SIG-M5 (cell line): Measurements from ENCODE around the gene SPTBN1.

Experiments
- DNase-seq: peaks from one replicate; lab custom pipeline; 2025; lab: John Stamatoyannopoulos, UW

Gene SPTBN1

DNA sequence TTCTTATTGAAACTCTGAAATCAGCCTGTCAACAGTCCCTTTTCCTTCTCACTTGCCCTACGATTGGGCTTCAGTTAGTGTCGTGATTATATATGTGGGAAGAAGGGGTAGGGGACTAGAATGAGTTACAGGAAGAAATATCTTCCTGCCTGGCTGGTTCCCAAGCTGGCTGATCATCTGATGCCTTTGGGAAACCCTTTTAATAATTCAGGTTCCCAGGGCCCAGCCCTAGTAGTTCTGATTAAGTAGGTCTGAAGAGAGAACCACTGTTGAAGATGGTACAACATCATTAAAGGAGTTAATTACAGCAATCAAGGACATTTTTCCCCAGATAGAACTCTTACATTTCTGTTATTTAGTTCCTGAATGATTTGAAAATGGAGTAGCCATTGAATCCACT lies 157.3 kb downstream of the SPTBN1 start:
- no peak for DNase-seq

DNA sequence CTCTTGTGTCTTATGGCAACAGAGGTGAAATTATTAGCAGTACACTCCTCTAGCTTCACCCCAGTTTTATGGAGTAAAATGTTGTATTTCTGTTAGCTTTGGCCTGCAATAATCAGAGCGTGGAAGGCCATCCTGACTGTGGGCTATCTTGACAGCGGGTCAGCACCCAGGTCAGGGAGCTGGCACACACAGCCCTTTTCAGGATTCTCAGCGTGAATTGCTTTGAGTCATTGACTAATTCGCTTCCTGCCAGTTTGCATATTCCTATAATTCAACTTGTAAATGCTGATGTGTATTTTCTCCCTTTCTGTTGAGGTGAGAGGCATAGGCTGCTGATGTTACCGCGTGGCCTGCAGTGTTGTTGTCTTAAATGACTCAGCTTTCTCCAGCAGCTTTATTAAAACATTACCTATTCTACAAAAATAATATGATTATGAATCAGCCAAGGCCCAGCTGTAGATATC lies 157.7 kb downstream of the SPTBN1 start:
- no peak for DNase-seq

DNA sequence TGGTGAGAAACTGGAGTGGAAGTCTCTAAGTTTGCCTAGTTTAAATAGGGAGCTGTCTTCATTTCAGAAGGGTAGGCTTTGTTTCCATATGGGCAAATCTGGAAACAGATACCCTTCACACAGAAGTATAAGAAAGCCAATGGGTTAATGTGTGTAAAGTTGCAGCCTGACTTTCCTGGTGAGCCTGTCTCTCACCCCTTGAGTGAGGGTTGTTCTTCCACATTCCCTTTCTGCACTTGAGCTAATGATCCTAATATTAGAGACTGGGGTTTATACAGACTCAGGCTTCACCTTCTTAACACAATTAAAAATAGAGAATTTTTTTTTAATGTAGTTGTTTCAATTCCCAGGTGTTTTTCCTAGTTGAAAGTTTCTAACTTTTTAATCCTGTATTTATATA lies 158.7 kb downstream of the SPTBN1 start:
- DNase-seq: no peak

DNA sequence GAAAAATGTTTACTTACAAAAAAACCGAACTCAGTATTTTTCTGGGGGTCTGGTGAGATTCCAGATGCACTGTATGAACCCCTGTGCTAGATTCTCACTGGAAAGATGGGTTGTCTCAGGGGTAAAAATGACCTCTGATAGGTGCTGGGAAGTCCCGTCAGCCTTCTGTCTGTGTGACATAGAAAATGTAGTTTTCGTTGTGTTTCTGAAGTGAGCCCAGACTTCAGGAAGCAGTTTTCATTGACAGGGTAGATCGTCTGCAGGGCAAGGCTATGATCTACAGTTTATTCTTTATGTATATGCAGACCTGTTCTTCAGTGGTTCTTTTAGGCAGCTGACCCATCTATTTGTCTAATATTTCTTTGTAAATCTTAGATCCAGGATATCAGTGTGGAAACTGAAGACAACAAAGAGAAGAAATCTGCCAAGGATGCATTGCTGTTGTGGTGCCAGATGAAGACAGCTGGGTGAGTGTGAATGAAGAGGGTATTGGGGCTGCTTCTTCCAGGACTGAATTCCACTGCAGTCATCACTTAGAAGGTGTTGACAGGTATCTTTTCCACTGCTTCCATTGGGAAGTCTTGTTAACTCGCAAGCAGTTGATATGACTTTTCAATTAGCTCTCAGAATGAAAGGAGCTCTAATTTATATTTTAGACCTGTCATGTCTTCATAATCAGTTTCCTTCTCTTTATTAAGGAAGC lies 159.9 kb downstream of the SPTBN1 start:
- DNase-seq: no peak

DNA sequence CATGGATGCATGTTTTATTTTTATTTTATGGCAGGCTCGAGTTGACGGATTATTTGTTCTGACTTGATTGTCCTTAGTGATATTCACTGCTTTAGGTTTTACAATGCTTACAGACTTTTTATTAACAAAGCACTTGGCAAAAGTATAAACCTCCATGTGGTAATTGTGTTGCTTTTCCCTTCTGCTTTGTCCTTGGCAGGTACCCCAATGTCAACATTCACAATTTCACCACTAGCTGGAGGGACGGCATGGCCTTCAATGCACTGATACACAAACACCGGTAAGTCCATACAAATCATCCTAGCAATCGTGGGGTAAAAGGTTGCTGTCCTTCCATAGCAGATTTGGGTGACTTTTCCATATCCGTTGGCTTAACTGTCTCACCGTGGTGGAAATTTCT lies 161.3 kb downstream of the SPTBN1 start:
- no peak for DNase-seq

DNA sequence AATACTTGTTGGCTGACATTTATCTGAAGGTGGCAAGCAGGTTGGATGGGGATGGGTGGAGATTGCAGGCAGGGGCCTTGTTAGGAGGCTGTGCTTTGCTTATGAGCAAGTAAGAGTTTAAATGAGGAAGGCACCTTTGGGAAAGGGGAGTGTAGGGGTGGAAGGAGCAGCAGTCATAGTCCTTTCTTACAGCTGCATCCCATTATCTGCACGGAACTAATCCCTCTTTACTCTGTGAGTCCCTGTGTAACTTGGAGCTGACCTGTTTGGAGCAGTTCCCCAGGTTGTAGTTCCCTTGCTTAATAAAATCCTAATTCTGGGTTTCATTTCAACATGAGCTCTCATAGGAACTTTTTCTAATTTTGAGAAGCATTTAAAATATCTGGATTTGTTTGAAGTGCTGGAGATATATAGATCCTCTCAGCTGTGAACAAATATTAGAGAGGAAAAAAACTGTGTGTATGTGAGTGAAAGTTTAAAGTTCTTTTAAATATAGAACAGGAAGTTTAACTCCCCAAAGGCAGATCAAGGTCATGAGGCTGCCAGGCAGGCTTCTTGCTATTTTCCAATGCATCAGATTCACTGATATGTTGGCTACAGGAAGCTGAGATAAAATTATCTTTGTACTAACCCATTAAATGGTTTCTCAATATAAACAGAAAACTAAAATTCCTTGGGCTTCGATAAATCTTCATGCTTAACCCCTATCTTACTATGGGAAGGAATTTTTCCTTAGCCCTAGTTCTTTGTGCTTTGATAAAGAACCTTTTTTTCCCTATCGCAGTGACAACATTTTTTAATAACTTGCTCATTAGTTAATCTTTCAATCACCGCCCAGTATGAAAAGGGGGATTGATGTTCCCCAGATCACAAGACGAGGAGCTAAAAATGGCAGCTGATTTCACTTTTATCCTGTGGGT lies 162.8 kb downstream of the SPTBN1 start:
- DNase-seq: no peak

DNA sequence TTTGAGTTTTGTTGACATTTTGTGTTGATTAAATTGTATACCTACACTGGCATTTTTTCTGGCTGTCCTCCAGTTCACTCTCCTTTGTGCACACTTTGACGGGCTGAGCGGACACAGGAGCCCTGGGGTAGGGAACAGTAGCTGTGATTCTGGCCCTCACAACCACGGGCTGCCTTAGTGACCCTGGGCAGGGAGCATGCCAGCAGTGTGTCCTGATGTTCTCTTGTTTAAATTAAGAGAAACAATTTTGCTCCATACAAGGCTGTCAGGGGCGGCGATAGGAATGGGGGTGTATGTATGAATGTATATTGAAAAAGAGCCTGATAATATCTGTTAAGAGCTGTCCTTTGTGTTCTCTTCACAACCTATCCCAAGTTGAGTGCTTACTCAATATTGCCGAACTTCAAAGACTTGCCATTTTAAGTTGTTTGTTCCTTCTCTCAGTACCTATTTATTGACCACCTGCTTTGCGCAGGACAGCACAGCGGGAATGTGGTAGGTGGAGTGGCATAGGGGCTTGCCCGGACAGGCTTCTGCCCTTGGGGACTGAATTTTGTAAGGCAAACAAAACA lies 163.6 kb downstream of the SPTBN1 start:
- no peak for DNase-seq

DNA sequence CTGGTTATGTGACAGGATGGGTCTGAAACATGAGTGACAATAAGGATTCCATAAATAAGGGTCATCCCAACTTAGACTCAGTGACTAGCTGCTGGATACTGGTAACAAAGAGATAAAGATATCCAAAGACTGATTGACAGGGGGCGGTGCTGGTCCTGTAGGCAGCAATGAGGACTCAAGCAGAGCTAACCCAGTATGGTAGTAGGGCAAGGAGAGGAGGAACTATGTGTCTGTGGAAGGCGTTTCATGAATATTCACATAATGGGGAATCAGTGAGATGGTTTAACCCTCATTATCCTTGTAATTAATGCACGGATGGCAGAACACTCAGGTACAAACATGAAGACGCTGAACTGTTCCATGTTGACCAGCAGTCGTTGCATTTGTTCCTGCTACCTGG lies 164.8 kb downstream of the SPTBN1 start:
- DNase-seq: no peak

DNA sequence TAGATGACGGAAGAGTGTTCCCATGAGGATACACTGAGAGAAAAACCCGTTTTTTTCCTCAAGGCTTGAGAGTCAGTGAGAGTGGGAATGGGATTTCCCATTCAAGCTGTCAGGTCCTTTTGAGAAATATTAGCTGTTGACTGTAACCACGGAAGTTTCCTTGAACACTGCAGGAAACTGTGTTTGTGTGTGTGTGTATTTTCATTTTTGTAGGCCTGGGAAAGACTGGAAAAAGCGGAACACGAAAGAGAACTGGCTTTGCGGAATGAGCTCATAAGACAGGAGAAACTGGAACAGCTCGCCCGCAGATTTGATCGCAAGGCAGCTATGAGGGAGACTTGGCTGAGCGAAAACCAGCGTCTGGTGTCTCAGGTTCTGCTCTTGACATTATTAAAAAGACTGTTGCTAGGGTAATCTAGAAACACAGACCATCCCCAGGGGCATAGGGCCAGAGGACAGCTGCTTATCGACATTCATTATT lies 168.5 kb downstream of the SPTBN1 start:
- no peak for DNase-seq

DNA sequence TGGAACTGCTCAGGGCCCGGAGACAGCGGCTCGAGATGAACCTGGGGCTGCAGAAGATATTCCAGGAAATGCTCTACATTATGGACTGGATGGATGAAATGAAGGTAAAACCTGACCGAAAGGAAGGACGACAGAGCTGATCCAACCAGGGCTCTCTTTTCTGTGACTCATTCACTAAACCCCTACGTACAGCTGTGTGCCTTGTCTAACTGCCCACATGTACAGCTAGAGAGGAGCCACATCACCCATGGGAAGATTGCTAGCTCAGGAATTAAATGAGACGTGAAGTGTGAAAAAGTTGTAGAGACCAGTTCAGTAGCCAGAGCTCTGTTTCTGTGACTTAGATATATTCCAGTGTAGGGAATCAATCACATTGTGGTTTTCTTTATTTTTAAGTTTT lies 170.0 kb downstream of the SPTBN1 start:
- no peak for DNase-seq

DNA sequence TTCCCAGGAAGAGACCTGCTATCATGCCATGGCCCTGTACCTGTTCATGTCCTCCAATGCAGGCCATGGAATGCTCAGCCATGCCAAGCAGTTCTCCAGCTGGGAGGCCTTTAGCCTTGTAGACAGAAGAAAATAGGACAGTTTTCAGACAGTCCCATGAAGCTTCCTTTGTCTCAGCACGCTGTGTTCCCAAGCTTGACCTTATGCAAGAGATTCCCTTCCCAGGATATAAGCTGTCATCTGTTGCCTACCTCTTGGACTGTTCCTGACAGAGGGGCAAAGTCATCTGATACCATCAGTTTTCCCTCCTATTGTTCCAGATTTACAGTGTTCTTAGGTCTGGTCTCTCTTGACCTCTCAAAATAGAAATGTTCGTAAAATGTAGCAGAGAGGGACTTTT lies 170.8 kb downstream of the SPTBN1 start:
- DNase-seq: no peak

DNA sequence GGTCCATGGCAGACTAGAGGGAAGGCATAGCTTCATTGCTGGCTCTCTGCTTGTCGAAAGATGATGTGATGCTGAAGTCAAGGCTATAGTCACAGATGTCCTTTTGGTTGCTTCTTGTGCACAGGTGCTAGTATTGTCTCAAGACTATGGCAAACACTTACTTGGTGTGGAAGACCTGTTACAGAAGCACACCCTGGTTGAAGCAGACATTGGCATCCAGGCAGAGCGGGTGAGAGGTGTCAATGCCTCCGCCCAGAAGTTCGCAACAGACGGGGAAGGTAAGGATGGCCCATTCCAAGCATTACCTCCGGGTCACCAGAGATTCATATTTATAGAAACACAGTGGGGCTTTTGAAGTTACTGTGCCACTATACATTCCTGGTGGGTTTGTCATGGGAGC lies 171.8 kb downstream of the SPTBN1 start:
- DNase-seq: no peak

DNA sequence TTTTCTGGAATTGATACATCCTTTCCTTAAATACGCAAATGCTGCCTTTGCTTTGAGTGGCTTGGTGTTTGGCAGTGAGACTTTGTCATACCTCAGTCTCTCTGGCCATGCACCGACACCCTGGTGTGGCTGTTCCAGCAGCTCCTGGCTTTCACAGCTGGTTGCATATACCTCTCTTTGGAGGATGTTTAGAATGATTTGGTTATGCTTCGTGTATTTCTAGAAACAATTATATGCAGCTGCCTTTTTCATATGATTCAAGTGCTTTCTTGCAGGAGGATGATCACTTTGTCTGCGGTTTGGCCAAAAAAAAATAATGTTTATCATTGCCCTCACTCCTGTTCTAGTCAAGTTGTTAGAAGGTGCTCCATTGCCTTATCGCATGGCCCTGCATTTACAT lies 172.3 kb downstream of the SPTBN1 start:
- DNase-seq: no peak

DNA sequence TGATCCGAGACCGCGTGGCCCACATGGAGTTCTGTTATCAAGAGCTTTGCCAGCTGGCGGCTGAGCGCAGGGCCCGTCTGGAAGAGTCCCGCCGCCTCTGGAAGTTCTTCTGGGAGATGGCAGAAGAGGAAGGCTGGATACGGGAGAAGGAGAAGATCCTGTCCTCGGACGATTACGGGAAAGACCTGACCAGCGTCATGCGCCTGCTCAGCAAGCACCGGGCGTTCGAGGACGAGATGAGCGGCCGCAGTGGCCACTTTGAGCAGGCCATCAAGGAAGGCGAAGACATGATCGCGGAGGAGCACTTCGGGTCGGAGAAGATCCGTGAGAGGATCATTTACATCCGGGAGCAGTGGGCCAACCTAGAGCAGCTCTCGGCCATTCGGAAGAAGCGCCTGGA lies 172.8 kb downstream of the SPTBN1 start:
- no peak for DNase-seq

DNA sequence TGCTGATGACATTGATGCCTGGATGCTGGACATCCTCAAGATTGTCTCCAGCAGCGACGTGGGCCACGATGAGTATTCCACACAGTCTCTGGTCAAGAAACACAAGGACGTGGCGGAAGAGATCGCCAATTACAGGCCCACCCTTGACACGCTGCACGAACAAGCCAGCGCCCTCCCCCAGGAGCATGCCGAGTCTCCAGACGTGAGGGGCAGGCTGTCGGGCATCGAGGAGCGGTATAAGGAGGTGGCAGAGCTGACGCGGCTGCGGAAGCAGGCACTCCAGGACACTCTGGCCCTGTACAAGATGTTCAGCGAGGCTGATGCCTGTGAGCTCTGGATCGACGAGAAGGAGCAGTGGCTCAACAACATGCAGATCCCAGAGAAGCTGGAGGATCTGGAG lies 173.3 kb downstream of the SPTBN1 start:
- DNase-seq: no peak

DNA sequence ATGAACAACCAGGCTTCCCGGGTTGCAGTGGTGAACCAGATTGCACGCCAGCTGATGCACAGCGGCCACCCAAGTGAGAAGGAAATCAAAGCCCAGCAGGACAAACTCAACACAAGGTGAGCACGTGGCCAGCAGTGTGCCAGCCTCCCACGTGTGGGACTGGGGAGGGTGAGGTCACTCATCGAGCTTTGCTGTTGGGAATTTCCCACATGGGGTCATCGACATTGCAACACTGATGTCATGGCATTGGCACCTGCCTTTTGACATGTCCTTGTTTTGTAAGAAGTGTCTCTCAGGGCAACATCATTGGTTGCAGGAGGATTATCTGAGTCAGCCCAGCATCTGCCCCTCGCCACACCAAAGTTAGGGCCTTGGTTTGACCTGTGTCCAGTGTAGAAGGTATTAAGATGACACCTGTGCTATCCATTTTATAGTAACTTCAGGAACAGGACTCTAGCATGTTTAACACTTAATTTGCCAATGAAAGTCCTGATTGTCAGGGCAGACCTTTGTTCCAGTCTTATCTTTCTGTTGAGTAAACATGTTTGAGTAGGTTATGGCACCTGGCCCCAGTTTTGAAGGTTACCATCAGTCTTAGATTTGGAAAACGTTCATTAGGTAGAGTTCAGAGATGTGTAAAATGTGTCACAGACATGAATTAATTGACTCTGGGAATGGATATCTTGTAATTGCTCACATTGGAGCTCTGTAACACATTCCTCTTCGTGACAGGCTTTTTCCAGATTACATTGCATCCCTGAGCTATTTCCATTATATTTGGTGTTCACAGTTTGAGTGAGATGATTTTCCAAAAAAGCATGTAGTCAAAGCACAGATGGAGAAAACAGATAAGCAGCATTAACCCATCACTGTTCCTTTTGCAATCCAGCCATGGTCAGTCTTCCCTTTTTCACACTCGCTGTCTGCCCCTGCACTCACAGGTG lies 174.1 kb downstream of the SPTBN1 start:
- no peak for DNase-seq

DNA sequence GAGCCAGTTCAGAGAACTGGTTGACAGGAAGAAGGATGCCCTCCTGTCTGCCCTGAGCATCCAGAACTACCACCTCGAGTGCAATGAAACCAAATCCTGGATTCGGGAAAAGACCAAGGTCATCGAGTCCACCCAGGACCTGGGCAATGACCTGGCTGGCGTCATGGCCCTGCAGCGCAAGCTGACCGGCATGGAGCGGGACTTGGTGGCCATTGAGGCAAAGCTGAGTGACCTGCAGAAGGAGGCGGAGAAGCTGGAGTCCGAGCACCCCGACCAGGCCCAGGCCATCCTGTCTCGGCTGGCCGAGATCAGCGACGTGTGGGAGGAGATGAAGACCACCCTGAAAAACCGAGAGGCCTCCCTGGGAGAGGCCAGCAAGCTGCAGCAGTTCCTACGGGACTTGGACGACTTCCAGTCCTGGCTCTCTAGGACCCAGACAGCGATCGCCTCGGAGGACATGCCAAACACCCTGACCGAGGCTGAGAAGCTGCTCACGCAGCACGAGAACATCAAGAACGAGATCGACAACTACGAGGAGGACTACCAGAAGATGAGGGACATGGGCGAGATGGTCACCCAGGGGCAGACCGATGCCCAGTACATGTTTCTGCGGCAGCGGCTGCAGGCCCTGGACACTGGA lies 174.9 kb downstream of the SPTBN1 start:
- DNase-seq: no peak

DNA sequence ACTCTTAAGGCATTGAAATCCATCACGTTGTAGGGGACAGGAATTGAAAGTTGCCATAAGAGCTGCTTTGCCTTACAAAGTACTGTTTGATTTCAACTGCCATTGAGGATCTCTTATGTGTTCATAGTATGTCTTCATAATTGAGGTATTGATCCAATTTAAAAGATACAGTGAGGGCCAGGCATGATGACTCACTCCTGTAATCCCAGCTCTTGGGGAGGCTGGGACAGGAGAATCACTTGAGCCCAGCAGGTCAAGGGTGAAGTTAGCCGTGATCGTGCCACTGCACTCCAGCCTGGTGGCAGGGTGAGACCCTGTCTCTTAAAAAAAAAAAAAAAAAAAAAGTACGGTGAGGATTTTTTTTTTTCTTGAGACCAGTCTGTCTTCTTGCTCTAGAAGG lies 175.6 kb downstream of the SPTBN1 start:
- no peak for DNase-seq

DNA sequence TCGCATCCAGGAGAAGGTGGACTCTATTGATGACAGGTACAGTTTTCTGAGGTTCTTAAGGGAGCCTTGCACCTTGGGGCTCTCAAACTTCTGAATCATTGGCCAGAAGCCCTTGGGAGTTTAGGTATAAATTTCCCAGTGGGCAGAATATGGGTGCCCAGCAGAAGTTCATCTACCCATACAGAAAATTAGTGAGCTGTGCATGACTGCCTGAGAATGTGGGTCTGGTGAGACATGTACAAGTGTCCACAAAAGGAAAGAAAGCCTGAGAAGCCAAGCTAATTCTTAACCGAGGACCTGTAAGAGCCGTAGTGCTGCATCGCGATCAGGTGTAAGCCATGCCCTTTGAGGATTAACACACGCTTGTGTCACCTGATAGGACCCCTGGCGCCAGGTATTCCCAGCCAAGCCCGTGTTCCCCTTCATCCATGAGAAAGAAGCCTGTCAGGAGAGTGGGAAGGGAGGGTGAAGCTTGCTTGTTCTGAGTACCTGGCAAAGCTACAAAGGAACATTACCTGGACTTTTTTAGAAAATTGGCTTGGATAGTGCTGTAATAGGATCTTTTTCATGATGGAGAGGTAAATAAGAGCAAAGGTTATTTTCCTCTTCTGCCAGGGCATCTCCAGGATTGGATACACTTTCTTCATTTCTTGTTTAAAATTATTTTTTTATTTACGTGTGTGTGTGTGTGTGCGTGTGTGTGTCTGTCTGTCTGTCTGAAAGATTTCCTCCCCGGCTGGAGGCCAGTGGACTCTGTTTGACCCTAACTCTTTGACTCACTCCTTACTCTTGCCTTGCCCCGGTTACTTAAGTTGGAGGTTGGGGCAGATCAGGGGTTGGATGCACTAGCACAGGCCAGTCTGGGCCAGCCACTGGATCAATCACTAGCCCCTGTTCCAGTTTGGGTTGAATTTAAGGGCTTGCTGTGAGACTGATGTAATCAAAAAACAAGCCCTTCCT lies 176.9 kb downstream of the SPTBN1 start:
- no peak for DNase-seq

DNA sequence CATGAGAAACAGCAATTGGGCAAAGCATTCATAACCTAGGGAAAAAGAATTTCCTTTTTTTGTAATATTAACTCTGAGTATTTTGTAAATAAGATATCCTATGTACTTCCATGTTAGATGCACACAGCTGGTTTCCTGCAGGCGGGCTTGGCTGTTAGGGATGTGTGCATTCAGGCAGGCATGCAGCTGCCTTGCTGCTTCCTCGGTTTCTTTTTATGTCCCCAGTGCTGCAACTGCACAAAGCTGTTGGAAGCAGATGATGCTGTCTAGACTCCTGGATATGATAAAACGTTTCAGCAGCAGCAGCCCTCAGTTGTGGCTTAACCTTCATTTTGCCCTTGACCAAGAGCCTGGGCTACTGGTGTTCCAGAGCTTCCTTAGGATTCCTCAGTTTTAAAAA lies 177.9 kb downstream of the SPTBN1 start:
- DNase-seq: no peak
